ENCODE results near the gene XIRP2.

DNA sequence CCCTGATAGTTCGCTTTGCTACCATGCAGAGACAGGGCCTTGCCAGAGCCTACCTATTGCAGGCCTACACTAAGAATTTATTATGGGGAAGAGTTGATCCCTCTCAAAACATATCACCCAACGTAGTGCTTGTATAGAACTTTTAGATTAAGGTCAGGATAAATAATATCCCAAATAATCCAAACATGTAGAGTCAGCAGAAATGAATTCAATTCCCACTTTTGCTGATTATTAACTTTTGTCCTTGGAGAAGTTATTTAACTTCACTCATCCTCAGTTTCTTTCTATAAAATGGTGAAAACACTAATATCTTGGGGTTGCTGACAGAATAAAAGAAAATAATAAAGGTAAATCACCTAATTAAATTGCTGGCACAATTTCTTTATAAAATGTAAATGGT lies 294.1 kb downstream of the XIRP2 start:
- TF ChIP-seq POLR2A (IDR thresholded peaks at IDR 0.05; ENCODE audit: extremely low read depth, insufficient read length) = no peak
- TF ChIP-seq, protein P1, sequence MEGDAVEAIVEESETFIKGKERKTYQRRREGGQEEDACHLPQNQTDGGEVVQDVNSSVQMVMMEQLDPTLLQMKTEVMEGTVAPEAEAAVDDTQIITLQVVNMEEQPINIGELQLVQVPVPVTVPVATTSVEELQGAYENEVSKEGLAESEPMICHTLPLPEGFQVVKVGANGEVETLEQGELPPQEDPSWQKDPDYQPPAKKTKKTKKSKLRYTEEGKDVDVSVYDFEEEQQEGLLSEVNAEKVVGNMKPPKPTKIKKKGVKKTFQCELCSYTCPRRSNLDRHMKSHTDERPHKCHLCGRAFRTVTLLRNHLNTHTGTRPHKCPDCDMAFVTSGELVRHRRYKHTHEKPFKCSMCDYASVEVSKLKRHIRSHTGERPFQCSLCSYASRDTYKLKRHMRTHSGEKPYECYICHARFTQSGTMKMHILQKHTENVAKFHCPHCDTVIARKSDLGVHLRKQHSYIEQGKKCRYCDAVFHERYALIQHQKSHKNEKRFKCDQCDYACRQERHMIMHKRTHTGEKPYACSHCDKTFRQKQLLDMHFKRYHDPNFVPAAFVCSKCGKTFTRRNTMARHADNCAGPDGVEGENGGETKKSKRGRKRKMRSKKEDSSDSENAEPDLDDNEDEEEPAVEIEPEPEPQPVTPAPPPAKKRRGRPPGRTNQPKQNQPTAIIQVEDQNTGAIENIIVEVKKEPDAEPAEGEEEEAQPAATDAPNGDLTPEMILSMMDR (IDR thresholded peaks at IDR 0.05; ENCODE audit: low read depth, low read length) = no peak
- TF ChIP-seq MYC (IDR thresholded peaks at IDR 0.05; ENCODE audit: low read depth, low read length) = no peak
